Activated naive CD4-positive, alpha-beta T cell treated with anti-CD3 and anti-CD28 coated beads for 36 hours (primary cell): ENCODE measurements around the gene PRRX2. TPM values are rescaled to one million over a fixed set of nuclear protein-coding genes. Genes with fewer than 3 reads are reported as not detected.

ENCODE experiments used
- CTCF ChIA-PET: fragments of 350-600 bp; sonication (Branson Sonifier 250); formaldehyde crosslinking; loops from one replicate; lab custom pipeline; 2021; ENCODE audit warnings: antibody characterized with exemption; lab: Charles Lee
- DNase-seq: peaks from one replicate; pipeline ENCODE4 v3.0.0-alpha.2; 2020
- H3K27ac Mint-ChIP-seq: one replicate; pipeline ENCODE4 v1.8.0; 2021; ENCODE audit warnings: mild to moderate bottlenecking, mixed read lengths
- H3K27me3 Mint-ChIP-seq: one replicate; pipeline ENCODE4 v1.8.0; 2021; ENCODE audit warnings: low read depth, mixed read lengths
- H3K36me3 Mint-ChIP-seq: one replicate; pipeline ENCODE4 v1.8.0; 2021; ENCODE audit warnings: low read depth, mixed read lengths
- H3K4me1 Mint-ChIP-seq: one replicate; pipeline ENCODE4 v1.8.0; 2021; ENCODE audit warnings: low read depth, mixed read lengths
- H3K4me3 Mint-ChIP-seq: one replicate; pipeline ENCODE4 v1.8.0; 2021; ENCODE audit warnings: mild to moderate bottlenecking, moderate library complexity, mixed read lengths
- H3K9me3 Mint-ChIP-seq: one replicate; pipeline ENCODE4 v1.8.0; 2021; ENCODE audit warnings: mixed read lengths
- intact Hi-C: fragments of 100-400 bp; cut with micrococcal nuclease; formaldehyde crosslinking; loops from one replicate; pipeline ENCODE4 v1.15.1; 2023
- total RNA-seq, 2 experiments: library from RNA; stranded (reverse); gene quantifications; one replicate each; pipeline ENCODE4 v1.2.3, GENCODE V29; 2021

PRRX2 gene
- total RNA-seq, 2 experiments from 2014 or later, result 0.69 to 0.83 TPM

- H3K4me3 Mint-ChIP-seq, result peak overlapping the region; percentile 38
- no peaks in the 10 kb centered on the region for H3K9me3 Mint-ChIP-seq
- no peak for DNase-seq
- H3K27ac Mint-ChIP-seq, result no peak overlapping the region
- H3K4me1 Mint-ChIP-seq, result peaks cover 4% of the 10 kb centered on the region
- intact Hi-C loops, result no loop called here
- H3K36me3 Mint-ChIP-seq, result no peaks in the 10 kb centered on the region
- H3K27me3 Mint-ChIP-seq, result peaks cover 10% of the 10 kb centered on the region
- CTCF ChIA-PET, result interaction anchor here (0.6 kb wide), 2 partner anchors 117 to 392 kb away, joined by 3 to 4 read pairs; no protein-coding TSS in a partner anchor
Observed at GRCh38 chr9:129664746-129665388, 580 bp upstream of the PRRX2 start.

GRCh38 chr9:129665814-129666520 is 520 bp downstream of the PRRX2 start:
- no peaks in the 10 kb centered on the region for H3K9me3 Mint-ChIP-seq
- DNase-seq, result no peak

DNA sequence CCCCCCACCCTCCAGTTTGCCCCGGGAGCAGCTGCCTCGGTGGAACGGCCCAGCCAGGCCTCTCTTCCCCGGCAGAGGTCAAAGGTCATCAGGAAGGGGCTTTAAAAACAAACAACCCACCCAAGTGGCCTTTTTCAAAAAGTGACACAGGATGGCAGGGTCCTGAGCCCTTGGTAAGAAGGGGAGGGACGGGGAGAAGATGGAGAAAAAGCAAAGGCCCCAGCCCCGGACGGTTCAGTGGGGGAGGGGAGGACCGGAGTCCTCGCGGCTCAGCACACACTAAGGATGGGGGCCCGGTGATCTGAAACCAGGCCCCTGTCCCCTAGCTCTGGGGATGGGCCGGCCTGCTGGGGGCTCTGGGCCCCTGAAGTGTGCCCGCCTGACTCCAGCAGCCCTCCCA is 1.1 kb downstream of the PRRX2 start:
- H3K4me1 Mint-ChIP-seq, result peaks cover 4% of the 10 kb centered on the region
- CTCF ChIA-PET, result interaction anchor here (0.6 kb wide), 1 partner anchor 43 kb away, joined by 3 read pairs; no protein-coding TSS in a partner anchor
- intact Hi-C loops, result no loop called here
- H3K27ac Mint-ChIP-seq, result no peak overlapping the region
- no peaks in the 10 kb centered on the region for H3K36me3 Mint-ChIP-seq
- DNase-seq, result no peak
- H3K27me3 Mint-ChIP-seq, result peaks cover 11% of the 10 kb centered on the region
- H3K4me3 Mint-ChIP-seq, result no peak overlapping the region
- no peaks in the 10 kb centered on the region for H3K9me3 Mint-ChIP-seq

More at GRCh38 chr9:129665814-129666520, 520 bp downstream of the PRRX2 start:
- Mint-ChIP-seq H3K36me3 (no peaks in the 10 kb centered on the region), H3K27ac (no peak overlapping the region), H3K27me3 (peaks cover 11% of the 10 kb centered on the region), H3K4me1 (peaks cover 4% of the 10 kb centered on the region), H3K4me3 (peak overlapping the region; percentile 15)
- CTCF ChIA-PET, result interaction anchor here (0.6 kb wide), 1 partner anchor 116 kb away, joined by 4 read pairs; no protein-coding TSS in a partner anchor
- intact Hi-C loops, result no loop called here

- Mint-ChIP-seq H3K4me3 (no peak overlapping the region), H3K9me3 (no peaks in the 10 kb centered on the region), H3K36me3 (no peaks in the 10 kb centered on the region), H3K27me3 (peaks cover 11% of the 10 kb centered on the region), H3K4me1 (peaks cover 4% of the 10 kb centered on the region), H3K27ac (no peak overlapping the region)
- DNase-seq, result no peak
- CTCF ChIA-PET, result interaction anchor here (0.6 kb wide), 1 partner anchor 44 kb away, joined by 3 read pairs; no protein-coding TSS in a partner anchor
- intact Hi-C loops, result no loop called here
Observed at GRCh38 chr9:129667378-129667777, 1.9 kb downstream of the PRRX2 start.

DNA sequence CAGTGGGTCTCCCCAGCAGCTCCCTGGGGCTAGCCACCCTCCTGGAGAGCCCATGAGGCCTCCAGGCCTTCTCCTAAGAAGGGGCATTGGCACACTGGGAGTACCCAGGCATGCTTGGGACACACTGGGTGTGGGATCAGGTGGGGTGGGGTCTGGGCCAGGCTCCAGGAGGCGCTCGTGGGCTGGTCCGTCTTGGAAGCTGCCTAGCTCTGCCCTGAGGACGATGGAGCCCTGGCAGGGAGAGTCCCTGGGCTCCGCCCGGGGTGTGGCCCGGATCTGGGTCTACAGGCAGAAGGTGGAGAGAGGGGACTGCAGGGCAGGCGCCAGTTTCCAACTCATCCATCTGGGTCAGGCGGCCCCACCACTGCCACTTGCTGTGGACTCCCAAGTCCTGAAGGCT is 2.4 kb downstream of the PRRX2 start:
- Mint-ChIP-seq H3K36me3 (no peaks in the 10 kb centered on the region), H3K4me1 (peaks cover 4% of the 10 kb centered on the region), H3K27me3 (peaks cover 11% of the 10 kb centered on the region), H3K27ac (no peak overlapping the region), H3K4me3 (no peak overlapping the region), H3K9me3 (no peaks in the 10 kb centered on the region)
- no peak for DNase-seq
- intact Hi-C loops, result no loop called here
- CTCF ChIA-PET, result no interaction called here

DNA sequence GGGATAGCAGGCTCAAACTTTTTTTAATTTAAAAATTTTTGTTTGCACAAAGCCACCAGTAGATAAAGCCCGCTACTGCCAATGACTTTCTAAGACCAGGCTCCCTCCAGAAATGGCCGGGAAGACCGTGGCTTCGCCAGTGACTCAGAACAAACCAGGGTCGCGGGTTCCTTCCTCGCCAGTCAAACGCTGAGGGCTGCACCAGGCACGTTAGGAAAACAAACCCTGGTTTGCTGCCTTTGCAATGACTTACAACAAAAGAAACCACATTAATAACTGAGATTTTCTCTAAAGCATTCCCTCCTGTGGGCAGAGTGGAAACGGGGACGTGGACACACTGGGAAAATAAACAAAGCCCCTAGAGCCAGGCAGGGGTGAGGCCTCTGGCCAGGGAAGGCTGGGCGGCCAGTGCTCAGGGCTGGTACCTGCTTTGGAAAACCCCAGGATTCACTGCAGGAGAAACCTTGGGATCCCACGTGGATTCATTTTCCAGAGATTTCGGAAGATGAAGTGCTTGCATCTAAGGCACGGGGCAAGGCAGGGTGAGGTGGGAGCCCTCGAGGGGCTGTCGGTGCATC is 3.8 kb downstream of the PRRX2 start:
- CTCF ChIA-PET, result no interaction called here
- DNase-seq, result no peak
- Mint-ChIP-seq H3K36me3 (no peaks in the 10 kb centered on the region), H3K4me1 (peaks cover 4% of the 10 kb centered on the region), H3K27ac (no peak overlapping the region), H3K9me3 (no peaks in the 10 kb centered on the region), H3K4me3 (no peak overlapping the region), H3K27me3 (peaks cover 11% of the 10 kb centered on the region)
- intact Hi-C loops, result no loop called here

DNA sequence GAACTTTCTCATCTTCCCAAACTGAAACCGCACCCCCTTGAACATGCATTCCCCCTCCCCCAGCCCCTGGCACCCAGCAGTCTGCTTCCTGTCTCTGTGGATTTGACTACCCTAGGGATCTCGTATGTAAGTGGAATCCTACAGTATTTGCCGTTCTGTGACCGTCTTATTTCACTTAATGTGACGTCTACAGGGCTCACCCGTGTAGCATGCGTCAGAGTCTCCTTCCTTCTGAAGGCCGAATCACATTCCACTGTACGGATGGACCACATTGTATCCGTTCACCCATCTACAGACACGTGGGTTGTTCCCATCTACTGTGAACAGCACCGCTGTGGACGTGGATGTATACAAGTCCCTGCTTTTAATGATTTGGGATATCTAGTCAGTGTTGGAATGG is 4.5 kb downstream of the PRRX2 start:
- Mint-ChIP-seq H3K27me3 (peaks cover 8% of the 10 kb centered on the region), H3K4me1 (peaks cover 3% of the 10 kb centered on the region), H3K4me3 (no peak overlapping the region), H3K9me3 (no peaks in the 10 kb centered on the region), H3K36me3 (no peaks in the 10 kb centered on the region), H3K27ac (no peak overlapping the region)
- no peak for DNase-seq
- CTCF ChIA-PET, result no interaction called here
- intact Hi-C loops, result loop anchor here (5.0 kb wide), 1 partner anchor 42 kb away; no protein-coding TSS in a partner anchor

DNA sequence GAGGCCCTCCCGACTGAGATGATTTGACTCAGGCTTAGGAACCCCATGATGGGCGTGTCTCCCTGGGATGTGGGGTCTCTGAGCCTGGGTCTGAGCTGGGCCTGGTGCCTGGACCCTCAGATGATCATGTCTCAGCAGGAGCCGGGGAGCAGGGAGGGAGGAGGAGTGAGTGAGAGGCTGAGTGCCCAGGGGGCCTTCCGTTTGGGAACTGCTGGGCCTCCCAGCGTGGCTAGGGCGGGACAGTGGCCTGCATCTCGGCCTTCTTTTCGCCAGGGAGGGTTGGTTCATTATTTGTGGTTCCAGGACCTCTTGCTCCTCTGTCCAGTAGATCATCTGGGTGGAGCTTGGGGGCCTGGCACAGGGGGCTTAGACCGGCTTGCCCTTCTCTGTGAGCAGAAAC is 5.6 kb downstream of the PRRX2 start:
- Mint-ChIP-seq H3K27ac (no peak overlapping the region), H3K9me3 (no peaks in the 10 kb centered on the region), H3K4me1 (no peaks in the 10 kb centered on the region), H3K4me3 (no peak overlapping the region), H3K36me3 (no peaks in the 10 kb centered on the region), H3K27me3 (peaks cover 8% of the 10 kb centered on the region)
- intact Hi-C loops, result loop anchor here (5.0 kb wide), 1 partner anchor 41 kb away; no protein-coding TSS in a partner anchor
- CTCF ChIA-PET, result no interaction called here
- no peak for DNase-seq

GRCh38 chr9:129671519-129671918 is 6.1 kb downstream of the PRRX2 start:
- Mint-ChIP-seq H3K9me3 (no peaks in the 10 kb centered on the region), H3K27ac (no peak overlapping the region), H3K4me1 (no peaks in the 10 kb centered on the region), H3K4me3 (no peak overlapping the region), H3K27me3 (peaks cover 8% of the 10 kb centered on the region), H3K36me3 (no peaks in the 10 kb centered on the region)
- CTCF ChIA-PET, result no interaction called here
- intact Hi-C loops, result loop anchor here (5.0 kb wide), 1 partner anchor 41 kb away; no protein-coding TSS in a partner anchor
- no peak for DNase-seq

DNA sequence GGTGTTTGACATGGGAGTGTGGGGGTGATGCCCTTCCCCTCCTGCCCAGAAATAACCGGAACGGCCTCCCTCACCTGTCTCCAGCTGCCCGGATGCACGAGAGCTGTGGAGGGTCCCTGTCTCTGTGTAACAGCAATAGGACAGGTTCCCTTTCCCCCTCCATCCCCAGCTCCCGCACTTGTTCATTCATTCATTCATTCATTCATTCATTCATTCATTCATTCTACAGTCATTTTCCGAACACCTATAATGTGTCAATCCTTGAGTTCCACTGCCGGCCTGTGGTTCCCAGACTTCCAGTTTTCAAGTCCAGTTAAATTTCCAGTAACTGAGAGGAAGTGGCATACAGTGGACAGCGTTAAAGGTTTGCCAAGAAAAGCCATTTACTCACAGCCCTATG is 7.3 kb downstream of the PRRX2 start:
- Mint-ChIP-seq H3K4me3 (no peak overlapping the region), H3K4me1 (no peaks in the 10 kb centered on the region), H3K27ac (no peak overlapping the region), H3K9me3 (no peaks in the 10 kb centered on the region), H3K36me3 (no peaks in the 10 kb centered on the region), H3K27me3 (peaks cover 4% of the 10 kb centered on the region)
- intact Hi-C loops, result loop anchor here (5.0 kb wide), 1 partner anchor 40 kb away; no protein-coding TSS in a partner anchor
- CTCF ChIA-PET, result no interaction called here
- no peak for DNase-seq

- no peak overlapping the region for H3K4me3 Mint-ChIP-seq
- no peaks in the 10 kb centered on the region for H3K36me3 Mint-ChIP-seq
- H3K27me3 Mint-ChIP-seq, result peaks cover 7% of the 10 kb centered on the region
- CTCF ChIA-PET, result no interaction called here
- intact Hi-C loops, result loop anchor here (5.0 kb wide), 1 partner anchor 39 kb away; no protein-coding TSS in a partner anchor
- no peak for DNase-seq
- no peaks in the 10 kb centered on the region for H3K4me1 Mint-ChIP-seq
- no peaks in the 10 kb centered on the region for H3K9me3 Mint-ChIP-seq
- no peak overlapping the region for H3K27ac Mint-ChIP-seq
Observed at GRCh38 chr9:129673602-129674001, 8.2 kb downstream of the PRRX2 start.

- H3K9me3 Mint-ChIP-seq, result no peaks in the 10 kb centered on the region
- intact Hi-C loops, result loop anchor here (5.0 kb wide), 1 partner anchor 38 kb away; no protein-coding TSS in a partner anchor
- CTCF ChIA-PET, result no interaction called here
- no peak for DNase-seq
- no peak overlapping the region for H3K27ac Mint-ChIP-seq
- no peak overlapping the region for H3K4me3 Mint-ChIP-seq
- H3K36me3 Mint-ChIP-seq, result no peaks in the 10 kb centered on the region
- H3K4me1 Mint-ChIP-seq, result no peaks in the 10 kb centered on the region
- peaks cover 7% of the 10 kb centered on the region for H3K27me3 Mint-ChIP-seq
Observed at GRCh38 chr9:129674229-129674628, 8.8 kb downstream of the PRRX2 start.
